CD4-positive, alpha-beta T cell treated with Interleukin-2 at 100 ng/mL for 4 hours (primary cell): ENCODE results near the gene PTGR2.
"Not testable (repeated sequence)": the region's sequence is repeated elsewhere in the genome, so short reads cannot be mapped to it uniquely, and the experiment has no call there.

Experiments used
- DNase-seq: peaks from one replicate; pipeline ENCODE4 v3.0.0-alpha.2; 2020; ENCODE audit warnings: low spot score

PTGR2 gene

DNA sequence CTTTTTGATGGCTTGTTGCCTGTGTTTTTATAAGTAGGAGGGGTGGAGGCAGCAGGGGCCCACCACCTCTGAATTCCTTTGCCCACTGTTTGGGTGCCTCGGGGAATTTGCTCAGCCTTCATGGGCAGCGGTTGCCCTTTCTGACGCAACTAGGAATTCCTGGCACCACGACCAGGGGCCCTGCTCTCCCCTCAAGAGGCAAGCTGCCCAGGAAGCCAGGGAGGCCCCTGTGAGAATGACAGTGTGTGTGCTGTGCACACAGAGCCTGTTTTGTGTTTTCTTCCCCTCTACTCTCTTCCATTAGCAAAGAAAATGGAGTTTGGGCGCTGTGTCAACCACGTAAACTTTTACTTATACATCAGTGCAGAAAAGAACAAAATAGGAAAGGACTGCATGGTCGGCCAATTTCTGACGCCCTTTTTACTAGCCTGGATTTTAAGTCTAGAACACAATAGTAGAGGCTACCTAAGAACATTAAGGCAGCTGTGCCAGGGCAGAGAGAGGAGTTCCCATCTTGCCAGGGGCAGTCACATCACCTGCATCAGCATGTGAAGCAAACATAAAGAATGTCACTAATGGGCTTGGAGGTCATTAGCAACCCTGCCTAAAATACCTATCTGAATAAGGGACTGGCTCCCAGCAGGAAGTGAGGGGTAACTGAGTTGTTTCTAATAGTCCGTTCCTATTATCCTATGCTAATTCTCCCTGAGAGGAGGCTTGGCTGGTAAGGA is 17.9 kb upstream of the PTGR2 start:
- no peak for DNase-seq

DNA sequence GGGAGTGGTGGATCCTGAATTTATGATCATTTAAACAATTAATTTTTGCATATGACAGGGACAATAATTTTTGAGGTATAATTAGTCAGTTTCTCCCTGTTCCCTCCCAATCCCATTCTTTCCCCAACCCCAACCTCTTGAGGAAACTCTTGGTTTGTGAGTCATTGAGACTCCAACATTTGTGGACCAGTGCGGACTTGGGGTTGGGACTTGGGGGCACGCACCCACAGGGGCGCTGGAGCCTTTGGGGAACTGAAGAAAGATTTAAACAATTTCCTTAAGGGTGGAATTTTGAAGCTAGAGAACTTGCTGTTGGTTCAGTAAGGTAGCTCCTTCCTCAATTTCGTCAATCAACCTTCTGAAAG is 17.4 kb upstream of the PTGR2 start:
- no peak for DNase-seq

DNA sequence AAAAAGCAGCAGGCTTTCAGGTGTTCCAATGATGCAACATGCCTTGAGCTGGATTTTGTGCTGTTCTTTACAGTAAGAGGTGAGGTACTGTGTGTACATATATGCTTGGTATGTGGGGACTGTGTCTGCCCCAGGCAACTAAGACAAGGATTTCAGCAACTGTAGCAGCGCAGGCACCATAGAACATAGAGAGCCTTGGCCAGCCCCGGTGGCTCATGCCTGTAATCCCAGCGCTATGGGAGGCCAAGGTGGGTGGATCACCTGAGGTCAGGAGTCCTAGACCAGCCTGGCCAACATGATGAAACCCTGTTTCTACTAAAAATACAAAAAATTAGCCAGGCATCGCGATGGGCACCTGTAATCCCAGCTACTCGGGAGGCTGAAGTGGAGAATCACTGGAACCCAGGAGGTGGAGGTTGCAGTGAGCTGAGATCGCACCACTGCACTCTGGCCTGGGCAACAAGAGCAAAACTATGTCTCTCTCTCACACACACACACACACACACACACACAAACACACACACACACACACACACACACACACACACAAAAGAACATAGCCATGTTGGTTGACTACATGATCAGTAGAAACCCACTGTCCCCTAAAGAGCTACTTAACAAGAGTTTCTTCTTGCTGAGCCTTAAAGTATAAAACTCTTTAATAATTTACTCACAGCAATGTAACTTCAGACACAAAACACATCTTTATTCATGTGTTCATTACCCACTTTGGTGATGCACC is 13.2 kb upstream of the PTGR2 start:
- DNase-seq: not testable (repeated sequence)

DNA sequence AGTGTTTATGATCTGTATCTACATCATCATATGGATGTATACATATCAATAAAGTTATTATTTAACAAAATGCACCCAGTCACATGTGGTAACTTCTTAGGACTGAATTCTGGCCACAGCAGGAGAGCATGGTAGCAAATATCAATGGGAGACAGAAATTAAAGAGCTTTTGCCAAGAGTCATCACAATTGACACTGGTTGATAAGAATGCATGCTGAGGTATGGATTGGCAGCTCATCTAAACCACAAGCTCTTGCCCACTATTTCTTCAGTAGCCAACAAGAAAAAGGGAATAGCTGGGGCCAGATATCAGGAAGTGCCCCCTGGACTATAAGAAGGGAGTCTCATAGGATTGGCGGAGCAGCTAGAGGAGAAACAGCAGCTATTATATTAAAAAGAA is 9.4 kb upstream of the PTGR2 start:
- no peak for DNase-seq

DNA sequence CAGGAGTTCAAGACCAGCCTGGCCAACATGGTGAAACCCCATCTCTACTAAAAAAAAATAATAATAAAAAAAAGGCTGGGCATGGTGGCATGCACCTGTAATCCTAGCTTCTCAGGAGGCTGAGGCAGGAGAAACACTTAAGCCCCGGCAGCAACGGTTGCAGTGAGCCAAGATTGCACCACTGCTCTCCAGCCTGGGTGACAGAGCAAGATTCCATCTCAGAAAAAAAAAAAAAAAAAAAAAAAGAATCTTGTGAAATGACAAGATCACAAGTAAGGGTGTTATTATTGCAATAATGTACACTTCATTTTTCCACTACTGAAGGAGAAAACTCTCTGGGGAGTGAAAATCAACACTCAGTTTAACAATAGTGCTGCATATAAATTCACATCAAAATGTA is 8.8 kb upstream of the PTGR2 start:
- no peak for DNase-seq

DNA sequence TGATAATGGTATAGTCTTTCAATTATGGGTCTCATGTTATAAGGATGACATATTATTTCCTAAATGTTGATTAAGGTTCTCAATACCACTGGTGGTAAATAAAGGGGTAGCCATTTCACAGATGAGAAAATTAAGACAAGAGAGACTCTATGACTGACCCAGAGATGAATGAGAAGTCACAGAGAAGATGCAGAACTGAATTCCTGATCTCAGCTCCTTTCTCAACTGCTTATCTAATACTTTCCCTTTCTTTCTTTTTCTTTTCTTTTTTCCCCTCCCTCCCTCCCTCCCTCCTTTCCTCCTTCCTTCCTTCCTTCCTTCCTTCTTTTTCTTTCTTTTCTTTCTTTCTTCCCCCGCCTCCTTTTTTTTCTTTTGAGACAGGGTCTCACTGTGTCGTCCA is 8.3 kb upstream of the PTGR2 start:
- DNase-seq: no peak

DNA sequence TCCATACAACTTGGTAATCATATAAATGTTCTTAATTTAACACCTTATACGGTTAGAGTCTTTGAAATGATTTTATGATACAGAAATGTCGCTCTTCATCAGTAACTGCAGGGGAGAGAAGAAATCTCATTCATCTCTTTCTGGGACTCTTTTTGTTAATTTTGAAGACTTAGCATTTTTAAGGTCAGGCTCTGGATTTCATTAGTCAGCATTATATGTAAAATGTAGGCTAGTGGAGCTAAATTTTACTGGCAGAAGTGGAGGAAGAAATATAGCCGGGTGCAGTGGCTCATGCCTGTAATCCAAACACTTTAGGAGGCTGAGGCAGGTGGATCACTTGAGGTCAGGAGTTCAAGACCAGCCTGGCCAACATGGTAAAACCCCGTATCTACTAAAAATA is 4.7 kb upstream of the PTGR2 start:
- no peak for DNase-seq

DNA sequence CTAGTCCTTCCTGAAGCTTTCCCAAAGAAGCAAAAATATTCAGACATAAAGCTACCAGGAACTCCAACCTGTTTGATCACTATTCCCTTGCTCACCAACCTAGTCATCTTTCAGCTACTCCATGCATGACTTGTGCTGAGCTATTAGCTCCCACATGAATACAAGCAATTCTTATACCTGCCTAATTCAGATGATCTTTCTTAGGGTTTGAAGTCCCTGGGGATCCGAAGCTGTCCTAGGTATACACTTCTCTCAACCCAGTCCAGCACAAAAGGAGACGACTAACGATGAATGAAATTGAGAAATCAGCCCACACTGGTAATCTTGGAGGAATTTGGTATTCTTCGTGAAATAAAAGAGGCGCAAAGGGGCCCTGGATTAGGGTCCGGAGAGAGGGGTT is 631 bp upstream of the PTGR2 start:
- no peak for DNase-seq

DNA sequence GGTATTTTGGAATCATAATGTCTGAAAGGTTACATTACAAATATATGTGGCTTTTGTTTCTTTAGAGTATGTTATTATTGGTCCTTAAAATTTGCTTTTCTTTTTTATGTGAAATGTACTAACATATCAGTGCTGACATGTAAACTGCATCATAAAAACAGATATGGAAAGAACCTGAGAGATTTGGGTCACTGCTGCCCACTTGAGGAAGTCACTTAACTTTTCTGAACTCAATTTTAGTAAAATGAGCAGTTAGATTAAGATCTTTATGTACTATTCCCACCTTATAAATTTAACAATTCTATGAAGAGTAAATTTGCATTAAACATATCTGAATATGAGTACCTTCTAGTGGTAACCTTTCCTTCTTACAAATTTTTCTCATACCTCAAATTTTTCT is 7.5 kb downstream of the PTGR2 start:
- DNase-seq: no peak

DNA sequence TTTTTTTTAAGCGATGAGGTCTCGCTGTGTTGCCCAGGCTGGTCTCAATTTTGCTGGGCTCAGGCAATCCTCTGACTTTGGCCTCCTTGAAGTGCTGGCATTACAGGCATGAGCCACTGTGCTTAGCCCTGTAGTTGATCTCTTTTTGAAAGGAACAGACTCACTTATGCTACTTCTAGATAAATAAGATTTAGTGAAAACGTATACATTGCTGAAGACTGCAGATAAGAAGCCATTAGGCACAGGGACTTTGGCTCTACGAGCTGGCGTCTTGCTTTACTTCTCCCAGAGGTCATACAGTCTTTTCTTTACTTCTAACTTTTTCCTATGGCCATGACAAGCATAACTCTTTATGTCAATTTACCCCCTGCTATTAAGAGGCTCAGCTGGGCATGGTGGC is 9.4 kb downstream of the PTGR2 start:
- no peak for DNase-seq

DNA sequence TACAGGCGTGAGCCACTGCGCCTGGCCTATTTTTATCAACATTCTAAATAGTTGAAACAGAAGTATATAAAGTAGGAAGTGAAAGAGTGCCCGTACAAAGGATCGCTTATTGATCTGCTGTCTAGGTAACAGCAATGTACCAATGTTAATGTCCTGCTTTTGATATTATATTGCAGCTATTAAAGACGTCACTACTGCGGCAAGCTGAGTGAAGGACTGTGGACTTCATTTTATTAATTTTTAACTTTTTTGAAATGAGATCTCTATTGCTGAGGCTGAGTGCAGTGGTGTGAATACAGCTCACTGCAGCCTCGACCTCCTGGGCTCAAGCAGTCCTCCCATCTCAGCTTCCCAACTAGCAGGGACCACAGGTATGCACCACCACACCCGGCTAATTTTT is 10.8 kb downstream of the PTGR2 start:
- no peak for DNase-seq

DNA sequence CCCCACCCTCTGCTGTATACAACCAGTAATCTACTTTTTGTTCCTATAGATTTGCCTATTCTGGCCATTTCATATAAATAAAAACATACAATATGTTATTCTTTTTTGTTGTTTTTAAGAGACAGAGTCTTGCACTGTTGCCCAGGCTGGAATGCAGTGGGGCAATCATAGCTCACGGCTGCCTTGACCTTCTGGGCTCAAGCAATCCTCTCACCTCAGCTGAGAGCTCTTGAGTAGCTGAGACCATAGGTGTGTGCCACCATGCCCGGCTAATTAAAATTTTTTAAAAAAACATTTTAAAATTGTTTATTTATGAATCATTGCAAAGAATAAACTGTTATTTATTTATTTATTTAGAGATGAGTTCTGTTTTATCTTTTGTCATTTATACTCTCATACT is 11.6 kb downstream of the PTGR2 start:
- DNase-seq: no peak

DNA sequence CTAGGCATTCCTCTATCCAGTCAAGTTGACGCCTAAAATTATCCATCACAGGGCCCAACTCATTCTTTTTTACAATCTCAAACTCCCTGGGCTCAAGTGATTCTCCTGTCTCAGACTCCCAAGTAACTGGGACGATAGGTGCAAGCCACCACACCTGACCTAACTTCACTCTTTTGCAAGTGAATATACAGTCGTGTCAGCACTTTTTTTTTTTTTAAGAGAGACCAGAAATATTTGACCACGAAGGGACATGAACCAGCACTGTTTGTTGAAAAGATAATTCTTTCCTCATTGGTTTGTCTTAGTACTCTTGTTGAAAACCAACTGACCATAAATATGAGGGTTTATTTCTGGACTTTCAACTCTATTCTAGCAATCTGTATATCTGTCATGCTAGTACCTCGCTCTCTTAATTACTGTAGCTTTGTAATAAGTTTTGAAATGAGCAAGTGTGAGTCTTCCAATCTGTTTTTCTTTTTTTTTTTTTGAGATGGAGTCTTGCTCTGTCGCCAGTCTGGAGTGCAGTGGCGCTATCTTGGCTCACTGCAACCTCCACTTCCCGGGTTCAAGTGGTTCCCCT is 14.0 kb downstream of the PTGR2 start:
- no peak for DNase-seq

DNA sequence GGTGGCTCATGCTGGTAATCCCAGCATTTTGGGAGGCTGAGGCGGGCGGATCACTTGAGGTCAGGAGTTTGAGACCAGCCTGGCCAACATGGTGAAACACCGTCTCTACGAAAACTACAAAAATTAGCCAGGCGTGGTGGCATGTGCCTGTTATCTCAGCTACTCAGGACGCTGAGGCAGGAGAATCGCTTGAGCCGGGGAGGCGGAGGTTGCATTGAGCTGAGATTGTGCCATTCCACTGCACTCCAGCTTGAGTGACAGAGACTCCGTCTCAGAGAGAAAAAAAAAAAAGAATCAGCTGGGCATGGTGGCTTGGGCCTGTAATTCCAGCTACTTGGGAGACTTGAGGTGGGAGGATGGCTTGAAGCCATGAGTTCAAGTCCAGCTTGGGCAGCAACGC is 18.1 kb downstream of the PTGR2 start:
- DNase-seq: not testable (repeated sequence)

DNA sequence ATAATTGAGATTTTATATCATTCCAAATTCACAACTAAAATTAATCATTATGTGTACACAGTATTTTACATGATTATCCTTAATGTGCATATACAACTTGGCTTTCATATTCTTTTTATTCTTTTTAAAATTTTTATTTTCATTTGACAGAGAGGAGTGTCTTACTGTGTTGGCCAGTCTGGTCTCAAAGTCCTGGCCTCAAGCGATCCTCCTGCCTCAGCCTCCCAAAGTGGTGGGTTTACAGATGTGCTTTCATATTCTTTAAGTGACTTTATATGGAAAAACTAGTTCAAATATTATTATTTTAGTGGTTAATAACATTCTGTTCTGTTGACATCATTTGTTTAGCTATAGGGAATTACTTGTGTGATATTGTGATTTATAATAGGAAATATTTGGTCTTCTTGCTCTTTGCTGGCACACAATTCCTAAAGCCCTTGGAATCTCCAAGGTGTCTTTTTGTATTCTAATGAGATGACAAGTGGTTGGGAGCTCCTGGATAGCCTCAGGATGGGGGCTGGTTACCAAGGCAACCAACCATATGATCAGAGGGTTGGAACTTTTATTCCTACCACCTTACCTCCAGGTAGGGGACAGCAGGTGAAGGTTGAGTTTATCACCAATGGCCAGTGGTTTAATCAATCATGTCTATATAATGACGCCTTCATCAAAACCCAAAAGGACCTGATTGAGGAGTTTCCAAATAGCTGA is 19.0 kb downstream of the PTGR2 start:
- DNase-seq: no peak

DNA sequence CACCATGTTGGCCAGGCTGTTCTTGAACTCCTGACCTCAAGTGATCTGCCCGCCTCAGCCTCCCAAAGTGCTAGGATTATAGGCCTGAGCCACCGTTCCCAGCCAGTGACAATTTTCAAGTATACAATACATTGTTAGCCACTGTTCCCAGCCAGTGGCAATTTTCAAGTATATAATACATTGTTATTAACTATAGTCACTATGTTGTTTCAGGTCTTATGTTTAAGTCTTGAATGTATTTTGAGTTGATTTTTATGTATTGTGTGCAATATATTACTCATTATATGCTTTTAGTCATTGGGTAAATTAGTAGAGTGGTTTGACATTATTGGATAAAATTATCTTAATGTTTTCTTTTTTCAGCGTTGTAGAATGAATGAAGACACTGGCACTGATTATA is 22.0 kb downstream of the PTGR2 start:
- DNase-seq: no peak

DNA sequence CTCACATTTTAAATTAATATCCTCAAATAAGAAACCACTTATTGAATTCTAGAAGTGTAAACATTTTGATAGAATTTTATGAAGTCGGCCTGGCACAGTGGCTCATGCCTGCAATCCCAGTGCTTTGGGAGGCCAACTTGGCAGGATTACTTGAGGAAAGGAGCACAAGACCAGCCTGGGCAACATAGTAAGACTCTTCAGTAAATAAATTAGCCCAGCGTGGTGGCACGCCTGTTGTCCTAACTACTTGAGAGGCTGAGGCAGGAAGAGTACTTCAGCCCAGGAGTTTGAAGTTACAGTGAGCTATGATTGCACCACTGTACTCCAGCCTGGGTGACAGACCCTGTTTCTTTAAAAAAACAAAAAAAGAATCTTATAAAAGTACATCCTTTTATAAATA is 26.2 kb downstream of the PTGR2 start:
- no peak for DNase-seq

DNA sequence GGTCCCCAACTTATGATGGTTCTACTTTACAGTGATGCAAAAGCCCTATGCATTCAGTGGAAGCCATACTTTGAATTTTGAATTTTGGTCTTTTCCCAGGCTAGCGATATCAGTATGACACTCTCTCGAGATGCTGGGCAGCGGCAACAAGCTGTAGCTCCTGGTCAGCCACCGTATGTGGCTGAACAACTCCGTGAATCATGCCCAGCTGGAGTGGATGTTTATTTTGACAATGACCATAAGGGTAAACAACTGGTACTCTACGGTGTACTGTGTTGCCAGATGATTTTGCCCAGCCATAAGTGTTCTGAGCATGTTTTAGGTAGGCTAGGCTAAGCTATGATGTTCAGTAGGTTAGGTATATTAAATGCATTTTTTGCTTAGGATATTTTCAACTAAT is 26.8 kb downstream of the PTGR2 start:
- no peak for DNase-seq

DNA sequence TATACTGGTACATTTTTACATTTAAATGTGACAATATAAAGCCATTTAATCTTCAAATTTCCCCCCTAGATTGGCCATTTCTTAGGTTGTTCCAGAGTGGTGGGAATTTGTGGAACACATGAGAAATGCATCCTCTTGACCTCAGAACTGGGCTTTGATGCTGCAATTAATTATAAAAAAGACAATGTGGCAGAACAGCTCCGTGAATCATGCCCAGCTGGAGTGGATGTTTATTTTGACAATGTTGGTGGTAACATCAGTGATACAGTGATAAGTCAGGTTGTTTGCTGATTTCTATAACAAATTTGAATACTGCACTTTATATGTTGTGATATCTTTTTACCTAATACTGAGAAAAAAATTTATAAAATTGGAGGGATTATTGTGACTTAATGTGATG is 27.4 kb downstream of the PTGR2 start:
- DNase-seq: no peak

DNA sequence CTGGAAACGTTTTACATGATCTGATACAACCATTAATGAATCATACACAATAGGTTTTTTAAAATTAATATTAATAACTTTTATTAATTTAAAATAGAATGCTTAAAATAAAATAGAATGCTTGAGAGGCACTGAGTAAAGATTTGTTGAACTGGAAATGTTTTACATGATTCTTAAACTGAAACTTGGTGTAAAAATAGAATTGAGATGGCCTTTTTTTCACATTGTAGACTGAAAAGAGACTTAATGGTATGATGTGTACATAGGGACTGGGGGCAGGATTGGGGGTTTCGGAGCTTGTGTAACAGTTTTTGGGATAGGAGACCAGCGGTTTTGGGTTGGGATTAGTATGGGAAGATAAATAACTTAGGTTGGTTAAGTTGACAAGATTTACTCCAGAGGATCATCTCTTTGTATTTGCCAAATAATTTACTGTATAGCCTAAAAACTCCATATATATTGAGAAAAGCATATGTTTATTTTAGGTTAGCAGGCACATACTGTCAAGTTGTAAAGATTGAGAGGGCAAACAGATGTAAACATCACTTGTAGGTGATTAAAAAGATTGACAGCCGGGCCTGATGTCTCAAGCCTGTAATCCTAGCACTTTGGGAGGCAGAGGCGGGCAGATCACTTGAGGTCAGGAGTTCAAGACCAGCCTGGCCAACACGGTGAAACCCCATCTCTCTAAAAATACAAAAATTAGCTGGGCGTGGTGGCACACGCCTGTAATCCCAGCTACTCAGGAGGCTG is 33.0 kb downstream of the PTGR2 start:
- DNase-seq: no peak

DNA sequence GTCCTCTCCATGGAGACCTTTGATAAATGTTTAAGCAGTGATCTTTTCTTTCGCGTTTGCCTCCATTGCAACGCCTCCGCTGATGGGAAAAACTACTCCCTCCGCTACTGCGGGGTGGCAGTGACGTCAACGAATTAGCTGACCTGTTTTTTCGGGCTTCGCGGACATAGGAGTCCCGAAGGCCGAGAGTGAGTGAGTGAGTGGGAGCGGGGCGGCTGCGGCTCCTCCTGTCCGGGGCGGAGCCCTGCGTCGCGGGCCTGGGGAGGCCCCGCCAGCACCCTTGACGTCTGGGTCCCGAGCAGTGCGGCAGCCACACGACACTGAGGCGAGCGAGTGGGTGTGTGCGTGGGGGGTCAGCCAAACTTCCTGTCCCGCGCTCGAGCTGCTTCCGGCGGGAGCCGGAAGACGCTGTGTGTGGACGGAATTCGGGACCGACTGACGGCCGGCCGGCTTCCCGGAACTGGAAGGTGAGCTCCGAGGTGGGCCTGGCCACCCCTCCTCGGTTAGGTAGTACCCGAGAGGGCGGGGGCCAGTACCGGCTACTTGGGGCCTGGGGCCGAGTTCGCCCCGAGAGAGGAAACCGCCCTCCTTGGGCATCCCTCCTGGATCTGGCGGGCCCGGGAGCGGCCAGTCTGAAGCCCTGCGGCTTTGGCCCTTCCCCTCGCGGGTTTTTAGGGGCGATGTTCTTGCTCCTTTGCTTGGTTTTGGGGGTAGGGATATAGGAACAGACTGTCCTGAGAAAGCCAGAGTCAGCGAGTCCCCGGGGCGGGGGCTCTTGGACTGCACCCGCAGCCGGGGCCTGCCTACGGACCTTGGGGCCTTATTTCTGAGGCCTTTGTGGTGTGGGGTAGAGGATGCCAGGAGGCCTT is 35.1 kb downstream of the PTGR2 start, which contains the start of gene ZNF410:
Gene ZNF410, plus strand, starts transcription at position 411 of the 869 bp plus-strand sequence. CDS start 5,317 bp downstream, outside the sequence.
- peak; percentile 84 for DNase-seq
